Peyer's patch (tissue), 4 donors: ENCODE measurements around the gene REL.

Experiments
- CTCF ChIP-seq, 6 experiments: fragments of 450-650 bp in 4 of 6; fragments of 200-600 bp in 2 of 6; sonication (generic) in 1 of 6; IDR thresholded peaks; one replicate each; pipeline ENCODE4 v1.5.1; 2017 to 2019; ENCODE audit warnings: antibody characterized with exemption in 6 of 6, mild to moderate bottlenecking in 3 of 6, moderate library complexity in 1 of 6
- POLR2A ChIP-seq, 2 donors: fragments of 450-650 bp; IDR thresholded peaks; one replicate each; pipeline ENCODE4 v1.5.1; 2017; ENCODE audit warnings: antibody characterized with exemption in 2 of 2, mild to moderate bottlenecking in 2 of 2, moderate library complexity in 2 of 2

- TF ChIP-seq CTCF (IDR thresholded peaks at IDR 0.05): no peak
- TF ChIP-seq POLR2A (IDR thresholded peaks at IDR 0.05): no peak
These were observed 5.6 kb downstream of the REL start for GRCh38 chr2:60886991-60887390.
